ENCODE measurements around the gene EXOC3.
"Not testable (repeated sequence)": the region's sequence is repeated elsewhere in the genome, so short reads cannot be mapped to it uniquely, and the experiment has no call there.

EXOC3 gene

DNA sequence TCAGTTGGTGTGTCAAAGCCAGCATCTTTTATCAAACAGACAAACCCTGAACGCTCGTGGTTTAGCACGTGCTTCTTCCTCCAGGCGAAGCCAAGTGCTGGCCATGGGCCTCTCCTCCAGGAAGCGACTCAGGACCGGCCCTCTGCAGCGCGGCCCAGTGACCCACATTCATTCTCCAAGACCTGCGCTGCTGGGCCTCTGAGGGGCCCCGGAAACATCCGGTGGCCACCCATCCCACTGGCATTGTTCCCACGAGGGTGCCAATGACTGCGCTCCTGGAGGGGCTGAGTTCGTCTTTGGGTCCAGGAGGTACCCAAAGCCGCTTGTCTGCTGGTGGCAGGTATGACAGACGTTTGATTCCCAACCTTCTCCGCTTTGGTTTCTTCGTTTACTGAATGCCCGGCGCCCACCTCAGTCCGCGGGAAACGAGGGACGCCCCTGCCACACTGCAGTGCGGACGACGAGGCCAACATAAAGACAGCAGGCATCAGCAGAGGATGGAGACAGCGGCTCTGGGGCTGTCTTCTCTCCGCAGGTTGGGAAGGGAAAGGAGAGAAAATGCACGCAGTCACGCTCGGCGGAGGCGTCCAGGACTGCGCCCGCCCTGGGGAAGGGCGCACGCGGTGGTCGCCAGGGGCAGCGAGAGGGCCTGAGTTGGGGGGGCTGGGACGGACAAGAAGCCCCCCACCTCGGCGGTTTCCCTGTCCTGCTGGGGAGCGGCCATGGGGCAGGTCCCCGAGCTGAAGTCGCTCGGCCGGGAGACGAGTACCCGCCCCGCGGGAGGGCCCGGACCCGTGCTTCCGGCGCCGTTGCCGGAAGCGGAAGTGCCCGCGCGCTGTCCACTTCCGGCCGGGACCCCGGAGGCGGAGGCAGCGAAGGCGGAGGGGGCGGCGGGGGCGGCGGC lies at the start of gene EXOC3:
Gene EXOC3, plus strand, starts transcription at position 842 of the 904 bp plus-strand sequence. CDS start 3,030 bp downstream, outside the sequence.
- peak; percentile 61 for DNase-seq (ENCODE audit: low read depth)

DNA sequence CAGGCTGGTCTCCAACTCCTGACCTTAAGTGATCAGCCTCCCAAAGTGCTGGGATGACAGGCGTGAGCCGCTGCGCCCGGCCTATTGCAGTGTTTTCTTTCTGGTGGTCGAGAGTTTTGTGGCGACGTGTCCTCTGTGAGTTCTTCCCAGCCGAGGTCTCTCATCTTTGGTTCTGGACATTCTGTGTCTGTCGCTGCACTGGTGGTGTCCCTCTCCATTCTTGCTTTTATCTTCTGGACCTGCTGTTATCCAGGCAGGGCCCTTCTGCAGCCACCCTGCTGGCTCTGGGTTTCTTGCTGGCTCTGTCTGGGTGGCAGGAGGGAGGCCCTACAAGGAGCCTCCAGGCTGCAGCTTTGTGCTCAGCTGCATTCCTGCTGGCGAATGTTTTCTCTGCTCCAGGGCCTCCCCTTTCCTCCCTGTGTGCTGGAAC lies 49.1 kb upstream of the EXOC3 start:
- DNase-seq (ENCODE audit: low read depth) = no peak

DNA sequence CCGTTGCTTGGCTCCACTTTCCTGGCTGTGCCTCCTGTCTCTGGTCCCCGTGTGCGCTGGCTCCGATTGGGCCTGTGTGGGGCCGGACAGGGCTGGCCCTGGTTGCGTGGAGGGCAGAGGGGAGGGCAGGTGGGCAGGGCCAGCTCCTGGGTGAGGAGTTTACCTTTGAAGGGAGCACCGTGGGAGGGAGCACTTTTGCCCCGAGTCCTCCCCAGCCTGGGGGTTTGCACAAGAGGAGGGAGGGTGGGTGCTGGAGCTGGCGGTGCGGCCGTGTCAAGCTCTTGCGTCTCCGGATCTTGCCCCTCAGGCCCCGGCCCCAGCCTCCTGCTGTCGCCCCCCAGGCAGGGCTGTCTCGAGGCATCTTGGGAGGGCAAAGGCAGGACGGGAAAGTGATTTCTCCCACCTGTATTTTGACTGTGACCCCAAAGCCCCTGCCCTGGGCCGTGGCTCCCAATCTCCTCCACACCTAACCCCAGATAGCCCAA lies 48.3 kb upstream of the EXOC3 start:
- DNase-seq (ENCODE audit: low read depth) = no peak

DNA sequence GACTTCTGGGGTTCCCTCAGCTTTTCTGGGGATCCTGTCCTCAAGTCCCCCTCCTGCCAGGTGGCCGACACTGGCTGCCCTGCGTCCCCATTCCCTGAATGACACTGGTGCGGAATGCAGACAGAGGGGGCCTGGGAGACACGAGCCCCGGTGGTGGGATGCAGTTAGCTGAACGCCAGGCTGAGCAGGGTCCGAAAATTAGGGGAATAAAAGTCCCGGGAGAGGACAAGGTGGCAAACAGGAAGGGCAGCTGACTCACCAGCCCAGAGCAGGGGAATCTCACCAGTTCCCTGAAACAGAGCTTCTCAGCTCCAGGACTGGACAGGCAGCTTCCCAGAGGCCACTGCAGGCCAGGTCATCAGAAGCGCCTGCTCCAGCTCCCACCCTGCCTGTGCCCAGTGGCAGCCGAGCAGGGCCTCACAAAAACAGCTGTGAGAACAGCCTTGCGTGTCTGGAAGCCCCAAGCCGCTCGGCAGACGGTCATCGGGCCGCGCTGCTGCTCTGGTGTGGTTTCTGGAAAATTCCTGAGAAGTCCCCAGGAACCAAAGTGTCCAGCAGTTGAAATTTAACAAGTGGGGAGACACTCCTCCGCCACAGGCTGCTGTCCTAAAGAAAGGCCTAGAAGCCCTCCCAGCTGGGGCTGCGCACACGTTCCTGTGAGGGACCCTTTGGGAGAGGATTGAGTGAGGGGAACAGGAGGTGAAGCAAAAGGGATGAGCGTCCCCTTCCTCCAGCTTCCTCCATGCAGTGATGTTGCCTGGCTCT lies 47.6 kb upstream of the EXOC3 start:
- no peak for DNase-seq (ENCODE audit: low read depth)

DNA sequence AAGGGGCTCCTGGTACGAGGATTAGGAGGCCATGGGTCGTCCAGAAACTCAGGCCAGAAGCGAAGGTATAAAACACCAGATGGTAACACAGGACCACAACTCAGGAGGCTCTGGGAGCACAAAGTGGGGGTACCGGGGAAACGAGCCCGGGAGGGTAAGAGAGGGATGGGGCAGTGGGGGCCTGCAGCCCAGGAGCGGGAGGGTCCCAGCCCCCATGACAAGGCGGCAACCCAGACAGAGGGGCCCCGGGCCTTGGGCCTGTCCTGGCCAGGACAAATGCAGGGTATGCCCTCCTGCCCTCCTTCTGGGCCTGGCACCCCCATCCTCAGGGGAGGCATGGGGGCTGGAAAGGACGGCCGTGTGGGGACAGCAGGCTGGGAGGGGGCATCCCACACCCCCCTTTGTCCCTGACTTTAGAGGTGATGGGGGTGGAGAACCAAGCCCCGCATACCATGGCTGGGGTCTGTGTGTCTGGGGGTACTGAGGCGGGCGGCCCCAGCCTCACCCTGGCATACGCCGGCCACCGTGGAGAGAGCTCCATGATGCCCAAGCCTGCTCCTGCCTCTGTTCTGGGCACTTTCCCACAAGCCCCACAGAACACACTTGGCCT lies 47.0 kb upstream of the EXOC3 start:
- DNase-seq (ENCODE audit: low read depth) = no peak

DNA sequence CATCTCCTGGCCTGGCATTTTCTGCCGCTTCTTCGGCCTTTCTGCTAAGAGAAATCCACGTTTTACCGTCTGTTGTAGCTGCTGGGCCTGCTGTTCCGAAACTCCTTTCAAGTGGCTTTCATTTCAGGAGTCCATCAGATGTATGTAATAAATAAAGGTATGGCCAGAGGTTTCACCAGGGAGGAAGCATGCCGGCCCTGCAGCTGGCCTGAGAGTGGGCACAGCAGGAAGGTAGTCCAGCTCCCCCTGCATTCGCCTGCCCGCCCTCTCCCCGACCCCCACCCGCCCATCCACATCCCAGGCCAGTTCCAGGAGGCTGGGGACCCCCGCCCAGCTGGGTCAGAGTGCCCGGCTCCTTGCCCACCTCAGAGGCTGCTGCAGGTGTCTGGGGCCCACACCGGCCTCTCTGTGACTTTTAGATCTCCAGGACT lies 46.4 kb upstream of the EXOC3 start:
- DNase-seq (ENCODE audit: low read depth) = no peak

DNA sequence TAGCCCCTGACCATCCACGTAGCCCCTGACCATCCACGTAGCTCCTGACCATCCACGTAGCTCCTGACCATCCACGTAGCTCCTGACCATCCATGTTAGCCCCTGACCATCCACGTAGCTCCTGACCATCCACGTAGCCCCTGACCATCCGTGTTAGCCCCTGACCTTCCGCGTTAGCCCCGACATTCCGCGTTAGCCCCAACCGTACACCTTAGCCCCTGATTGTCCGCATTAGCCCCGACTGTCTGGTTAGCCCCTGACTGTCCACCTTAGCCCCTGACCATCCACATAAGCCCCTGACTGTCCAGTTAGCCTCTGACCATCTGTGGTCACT lies 44.9 kb upstream of the EXOC3 start:
- DNase-seq (ENCODE audit: low read depth) = not testable (repeated sequence)

- DNase-seq (ENCODE audit: low read depth) = no peak
Observed at GRCh38 chr5:398475-399295, 44.3 kb upstream of the EXOC3 start.

DNA sequence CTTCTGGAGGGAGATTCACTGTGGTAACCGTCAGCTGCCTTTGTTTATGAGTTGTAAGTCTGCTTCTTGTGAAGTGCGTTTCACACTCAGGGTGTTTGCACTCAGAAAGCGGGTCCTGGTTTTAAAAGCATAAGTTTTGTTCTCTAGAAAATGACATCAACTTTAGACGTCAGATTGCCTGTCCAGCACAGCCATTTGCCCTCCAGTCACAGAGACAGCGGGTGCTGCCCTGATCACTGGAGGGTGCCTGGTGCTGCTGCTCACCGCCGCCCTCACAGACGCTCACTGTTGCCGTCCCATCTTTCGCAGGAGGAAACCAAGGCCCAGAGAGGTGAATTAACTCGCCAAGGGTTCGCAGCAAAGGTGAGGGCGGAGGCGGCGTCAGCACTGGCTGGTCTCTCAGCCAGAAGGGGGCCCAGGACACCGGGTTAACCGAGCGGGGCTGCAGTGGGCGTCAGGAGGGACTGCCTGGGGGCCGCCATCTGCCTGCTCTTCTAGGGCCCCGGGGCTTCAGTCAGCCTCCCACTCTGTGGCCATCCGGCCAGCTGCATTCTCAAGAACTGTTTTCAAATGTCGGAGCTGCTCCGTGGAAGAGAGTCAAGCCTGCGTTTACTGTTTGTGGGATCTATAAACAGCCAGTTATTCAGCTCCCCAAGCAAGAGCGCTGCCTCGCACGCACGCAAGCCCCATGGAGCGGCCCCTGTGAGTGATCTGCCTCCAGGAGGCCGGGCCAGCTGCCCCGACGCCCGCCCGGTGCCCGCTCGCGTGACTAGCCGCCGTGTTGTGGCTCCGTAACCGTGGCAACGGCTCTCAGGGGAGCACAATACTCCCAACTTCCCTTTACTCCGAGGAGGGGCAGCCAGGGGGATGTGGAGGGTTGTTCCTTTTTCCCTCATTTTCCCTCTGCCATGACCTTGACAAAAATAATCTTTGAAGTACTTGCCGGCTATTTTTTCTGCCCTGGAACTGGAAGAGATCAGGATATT lies 43.4 kb upstream of the EXOC3 start:
- no peak for DNase-seq (ENCODE audit: low read depth)

DNA sequence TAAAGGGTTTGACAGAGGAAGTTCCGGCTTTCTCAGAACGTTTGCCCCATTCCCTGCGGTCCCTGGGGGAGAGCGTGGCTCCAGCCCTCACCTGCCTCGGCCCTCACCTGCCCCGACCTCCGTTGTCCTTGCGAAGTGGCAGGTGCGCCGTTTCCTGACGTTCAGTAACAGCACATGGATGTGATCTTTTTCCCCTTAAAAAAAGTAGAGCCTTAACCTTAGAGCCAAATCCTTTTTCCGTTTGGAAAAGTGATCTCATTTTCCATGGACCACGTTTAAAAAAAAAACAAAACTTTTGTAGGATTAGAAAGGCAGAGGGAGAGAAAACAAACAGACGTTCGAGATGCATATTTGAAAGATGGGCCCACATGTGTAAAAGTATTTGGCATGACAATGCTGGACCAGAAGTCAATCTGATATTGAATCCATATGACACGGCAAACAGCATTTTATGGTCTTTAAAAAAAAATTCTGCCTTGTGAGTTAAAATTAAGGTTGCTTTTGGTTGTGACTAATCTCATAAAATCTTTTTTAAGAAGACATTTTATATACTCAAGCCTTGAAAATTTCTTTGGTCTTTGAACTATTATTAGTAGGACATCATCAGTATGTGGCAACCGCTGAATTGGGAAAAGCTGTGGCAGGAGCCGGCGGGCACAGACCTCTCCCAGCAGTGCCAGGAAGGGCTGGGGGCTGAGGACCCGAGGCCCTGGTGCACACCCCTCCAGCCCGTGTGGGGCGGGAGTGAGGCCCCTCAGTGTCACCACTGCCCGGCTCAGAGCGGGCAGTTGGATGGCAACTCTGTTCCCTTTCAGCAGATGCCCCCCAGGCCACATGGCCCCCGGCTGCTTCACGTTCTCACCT lies 42.5 kb upstream of the EXOC3 start:
- no peak for DNase-seq (ENCODE audit: low read depth)

- no peak for DNase-seq (ENCODE audit: low read depth)
Observed at GRCh38 chr5:401146-402034, 41.6 kb upstream of the EXOC3 start.

DNA sequence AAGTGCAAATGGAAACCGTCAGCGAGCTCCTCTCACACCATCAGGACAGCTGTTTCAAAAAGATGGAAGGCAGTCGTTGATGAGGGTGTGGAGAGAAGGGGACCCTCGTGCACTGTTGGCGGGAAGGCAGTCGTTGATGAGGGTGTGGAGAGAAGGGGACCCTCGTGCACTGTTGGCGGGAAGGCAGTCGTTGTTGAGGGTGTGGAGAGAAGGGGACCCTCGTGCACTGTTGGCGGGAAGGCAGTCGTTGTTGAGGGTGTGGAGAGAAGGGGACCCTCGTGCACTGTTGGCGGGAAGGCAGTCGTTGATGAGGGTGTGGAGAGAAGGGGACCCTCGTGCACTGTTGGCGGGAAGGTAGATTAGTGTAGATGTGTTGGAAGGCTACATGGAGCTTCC lies 40.8 kb upstream of the EXOC3 start:
- not testable (repeated sequence) for DNase-seq (ENCODE audit: low read depth)

DNA sequence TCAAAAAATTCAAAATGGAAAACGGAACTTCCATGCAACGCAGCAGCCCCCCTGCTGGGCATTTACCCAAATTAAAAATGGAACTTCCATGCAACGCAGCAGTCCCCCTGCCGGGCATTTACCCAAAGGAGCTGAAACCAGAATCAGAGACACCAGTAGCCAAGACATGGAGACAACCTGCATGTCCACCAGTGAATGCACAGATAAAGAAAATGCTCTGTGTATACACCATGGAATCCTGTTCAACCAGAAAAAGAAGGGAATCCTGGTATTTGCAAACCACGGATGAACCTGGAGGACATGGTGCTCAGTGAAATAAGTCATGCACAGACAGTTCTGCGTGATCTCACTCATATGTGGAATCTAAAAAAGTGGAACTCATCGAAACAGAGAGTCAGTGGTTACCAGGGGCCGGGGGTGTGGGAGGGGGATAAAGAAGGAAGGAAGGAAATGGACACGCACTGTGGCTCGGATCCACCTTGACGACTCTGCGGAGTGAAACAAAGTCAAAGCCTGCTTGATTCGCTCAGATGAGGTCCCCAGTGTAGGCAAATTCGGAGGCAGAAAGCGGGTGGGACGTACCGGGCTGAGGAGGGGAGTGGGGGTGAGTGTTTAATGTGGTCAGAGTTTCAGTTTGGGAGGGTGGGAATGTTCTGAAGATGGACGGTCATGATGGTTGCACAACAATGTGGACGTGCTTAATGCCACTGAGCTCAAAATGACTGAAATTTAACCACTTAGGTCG lies 40.2 kb upstream of the EXOC3 start:
- no peak for DNase-seq (ENCODE audit: low read depth)

GRCh38 chr5:403995-404394 lies 39.0 kb upstream of the EXOC3 start:
- DNase-seq (ENCODE audit: low read depth) = no peak

DNA sequence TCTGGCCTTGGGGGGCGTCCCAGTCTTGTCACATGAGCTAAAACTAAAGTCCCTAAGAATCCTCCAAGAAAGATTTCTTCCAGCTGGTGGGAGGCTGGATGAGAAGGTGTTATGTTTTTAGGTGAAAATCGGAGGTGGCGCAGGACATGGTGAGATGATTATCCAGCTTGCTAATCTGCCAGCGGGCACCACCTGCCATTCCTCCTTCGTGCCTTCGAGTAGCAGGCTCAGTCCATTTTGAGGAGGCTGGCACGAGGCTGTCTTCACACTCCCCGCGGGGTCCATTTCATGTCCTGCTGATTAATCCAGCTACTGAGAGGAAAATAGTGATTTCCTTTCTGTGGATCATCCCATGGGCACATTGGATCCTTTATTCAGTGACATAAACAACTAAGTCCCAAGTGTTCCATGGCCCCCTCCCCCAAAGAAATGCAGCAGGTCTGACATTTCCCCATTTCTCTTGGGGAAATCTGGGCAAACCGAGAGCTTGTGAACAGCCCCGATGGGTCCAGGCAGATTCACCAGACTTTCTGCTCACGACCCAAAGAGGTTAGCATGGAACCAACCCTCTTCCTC lies 38.2 kb upstream of the EXOC3 start:
- DNase-seq (ENCODE audit: low read depth) = no peak

GRCh38 chr5:405421-405820 lies 37.6 kb upstream of the EXOC3 start:
- DNase-seq (ENCODE audit: low read depth) = no peak

DNA sequence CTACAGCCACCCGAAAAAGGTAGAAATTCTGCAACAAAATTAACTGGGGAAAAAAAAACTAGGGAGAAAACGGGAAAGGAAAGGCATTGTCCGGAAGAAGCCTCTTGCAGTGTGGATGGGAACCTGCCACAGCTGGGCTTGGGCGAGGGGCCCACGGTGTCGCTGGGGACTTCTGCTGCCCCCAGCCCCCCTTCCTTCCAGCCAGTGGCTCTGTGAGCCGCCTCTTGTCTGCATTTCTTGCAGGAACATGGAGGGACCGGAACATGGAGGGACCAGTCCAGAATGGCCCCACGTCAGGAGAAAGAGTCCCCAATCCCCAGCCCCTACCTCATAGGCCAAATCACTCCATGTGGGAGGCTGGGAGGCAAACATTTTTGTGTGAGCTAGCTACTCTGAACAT lies 36.9 kb upstream of the EXOC3 start:
- DNase-seq (ENCODE audit: low read depth) = no peak
